NT2/D1 (cell line): ENCODE measurements around the gene COL4A5.

Experiments
- SUZ12 ChIP-seq: IDR thresholded peaks from 2 replicates; pipeline ENCODE4 v1.6.1; 2011; ENCODE audit not compliant: insufficient read length, insufficient read depth; ENCODE audit errors: extremely low read depth
- YY1 ChIP-seq: IDR thresholded peaks from 2 replicates; pipeline ENCODE4 v1.6.1; 2011; ENCODE audit not compliant: insufficient read length, insufficient read depth
- ZNF274 ChIP-seq: IDR thresholded peaks from 2 replicates; pipeline ENCODE4 v1.6.1; 2011; ENCODE audit warnings: mild to moderate bottlenecking, low read depth, low read length

DNA sequence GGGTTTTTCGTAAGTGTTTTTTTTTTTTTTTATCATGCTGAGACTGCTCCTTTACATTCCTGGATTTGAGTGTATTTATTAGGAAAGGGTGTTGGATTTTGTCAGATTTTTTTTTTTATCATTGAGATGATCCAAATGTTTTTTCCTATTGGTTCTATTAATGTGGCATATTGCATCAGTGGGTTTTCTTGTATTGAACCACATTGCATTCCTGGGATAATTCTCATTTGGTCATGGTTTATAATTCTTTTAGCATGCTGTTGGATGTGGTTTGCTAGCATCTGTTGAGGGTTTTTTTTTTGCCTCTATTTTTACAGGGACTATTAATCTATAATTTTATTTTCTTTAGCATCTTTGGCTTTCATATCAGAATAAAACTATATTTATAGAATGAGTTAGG lies 28.8 kb downstream of the COL4A5 start:
- TF ChIP-seq YY1: no peak
- TF ChIP-seq ZNF274: no peak
- no peak for TF ChIP-seq SUZ12
